ENCODE measurements around the gene KLLN. TPM values are rescaled to one million over a fixed set of nuclear protein-coding genes. Genes with fewer than 3 reads are reported as not detected.

KLLN gene
- total RNA-seq, 1 experiment from 2014 or later = 1.4 TPM

DNA sequence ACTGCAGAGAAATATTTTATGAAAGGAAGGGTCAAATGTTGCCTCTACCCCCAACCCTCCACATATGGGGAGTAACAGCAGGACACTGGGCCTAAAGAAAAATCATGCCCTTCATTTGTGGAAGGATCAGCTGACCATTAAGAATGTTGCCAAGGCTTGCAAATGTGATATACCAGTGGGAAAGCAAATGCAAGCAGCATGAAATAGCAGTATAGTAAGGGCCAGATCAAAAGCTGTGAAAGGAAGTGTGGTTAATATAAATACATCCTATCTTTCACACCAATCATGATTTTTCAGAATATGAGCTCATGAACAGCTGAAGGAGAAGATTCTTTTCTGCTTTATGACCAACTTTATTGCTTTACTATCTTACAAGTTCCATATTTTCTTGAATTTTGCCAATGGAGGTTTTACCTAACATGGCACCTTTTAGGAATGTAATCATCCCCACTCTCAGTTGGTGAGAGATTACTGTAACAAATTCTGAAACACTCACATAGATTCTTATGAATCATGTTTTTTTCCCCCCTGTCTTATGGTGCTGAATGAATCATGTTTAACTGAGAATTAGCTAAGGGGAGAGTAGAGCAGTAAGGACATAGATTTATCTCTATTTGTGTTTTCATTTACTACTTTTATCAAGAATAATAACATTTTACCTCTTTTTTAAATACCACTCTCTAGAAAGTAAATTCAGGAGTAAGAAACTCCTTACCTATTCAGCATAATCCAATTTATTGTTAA is 33.2 kb downstream of the KLLN start:
- POLR2A ChIA-PET = no interaction called here
- RAD21 ChIA-PET (ENCODE audit: low non-redundant PET in 1 of 2, low total read pairs in 2 of 2, uncharacterized antibody in 2 of 2, unreplicated experiment in 2 of 2) = no interaction called here
- Histone ChIP-seq H3K27me3 (ENCODE audit: insufficient read depth, low read length) (no peaks in the 10 kb centered on the region), H3K9me2 (ENCODE audit: insufficient read depth) (no peaks in the 10 kb centered on the region), H3K4me1 (ENCODE audit: control insufficient read depth in 1 of 2, insufficient read depth in 2 of 2, low read length in 2 of 2) (peaks cover 0 to 3% of the 10 kb centered on the region in 2 experiments; a peak in 1 of 4 replicates), H3K9me3 (ENCODE audit: control insufficient read depth in 1 of 2, insufficient read depth in 1 of 2, low read depth in 1 of 2, low read length in 2 of 2) (no peaks in the 10 kb centered on the region), H3K9ac (ENCODE audit: low read length) (no peak overlapping the region), H4K20me1 (ENCODE audit: insufficient read depth) (no peaks in the 10 kb centered on the region), H3K27ac (ENCODE audit: low read depth, low read length) (no peak overlapping the region), H3K4me3 (replicated peaks in 1 of 2; ENCODE audit: low read depth in 1 of 2, low read length in 2 of 2) (no peak overlapping the region), H3K79me2 (ENCODE audit: insufficient read depth, low read length) (no peaks in the 10 kb centered on the region), H3K36me3 (ENCODE audit: control insufficient read depth in 1 of 2, insufficient read depth in 2 of 2, low read length in 2 of 2) (no peaks in the 10 kb centered on the region), H3K4me2 (ENCODE audit: low read length) (no peak overlapping the region), H2AFZ (ENCODE audit: low read depth, low read length, poor library complexity, severe bottlenecking) (no peak overlapping the region)
- BruUV-seq (replicated peaks) = no TSS peak
- TF ChIP-seq, protein P1, sequence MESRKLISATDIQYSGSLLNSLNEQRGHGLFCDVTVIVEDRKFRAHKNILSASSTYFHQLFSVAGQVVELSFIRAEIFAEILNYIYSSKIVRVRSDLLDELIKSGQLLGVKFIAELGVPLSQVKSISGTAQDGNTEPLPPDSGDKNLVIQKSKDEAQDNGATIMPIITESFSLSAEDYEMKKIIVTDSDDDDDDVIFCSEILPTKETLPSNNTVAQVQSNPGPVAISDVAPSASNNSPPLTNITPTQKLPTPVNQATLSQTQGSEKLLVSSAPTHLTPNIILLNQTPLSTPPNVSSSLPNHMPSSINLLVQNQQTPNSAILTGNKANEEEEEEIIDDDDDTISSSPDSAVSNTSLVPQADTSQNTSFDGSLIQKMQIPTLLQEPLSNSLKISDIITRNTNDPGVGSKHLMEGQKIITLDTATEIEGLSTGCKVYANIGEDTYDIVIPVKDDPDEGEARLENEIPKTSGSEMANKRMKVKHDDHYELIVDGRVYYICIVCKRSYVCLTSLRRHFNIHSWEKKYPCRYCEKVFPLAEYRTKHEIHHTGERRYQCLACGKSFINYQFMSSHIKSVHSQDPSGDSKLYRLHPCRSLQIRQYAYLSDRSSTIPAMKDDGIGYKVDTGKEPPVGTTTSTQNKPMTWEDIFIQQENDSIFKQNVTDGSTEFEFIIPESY (IDR thresholded peaks at IDR 0.05; ENCODE audit: extremely low read depth, insufficient replicate concordance, low read length) = no peak
- no peak for TF ChIP-seq SRF (IDR thresholded peaks at IDR 0.05; ENCODE audit: low read depth)
- no peak for TF ChIP-seq ZFX (IDR thresholded peaks at IDR 0.05)
- no peak for TF ChIP-seq SIN3A (IDR thresholded peaks at IDR 0.05; ENCODE audit: low read depth)
- no peak for TF ChIP-seq ZNF274 (IDR thresholded peaks at IDR 0.05; ENCODE audit: low read depth, low read length)
- no peak for TF ChIP-seq FOSL1 (IDR thresholded peaks at IDR 0.05; ENCODE audit: low read depth)
- no peak for TF ChIP-seq EZH2 (IDR thresholded peaks at IDR 0.05)
- no peak for TF ChIP-seq RAD21 (IDR thresholded peaks at IDR 0.05; ENCODE audit: low read depth)
- no peak for TF ChIP-seq SP1 (IDR thresholded peaks at IDR 0.05; ENCODE audit: low read depth)
- TF ChIP-seq, protein P2, sequence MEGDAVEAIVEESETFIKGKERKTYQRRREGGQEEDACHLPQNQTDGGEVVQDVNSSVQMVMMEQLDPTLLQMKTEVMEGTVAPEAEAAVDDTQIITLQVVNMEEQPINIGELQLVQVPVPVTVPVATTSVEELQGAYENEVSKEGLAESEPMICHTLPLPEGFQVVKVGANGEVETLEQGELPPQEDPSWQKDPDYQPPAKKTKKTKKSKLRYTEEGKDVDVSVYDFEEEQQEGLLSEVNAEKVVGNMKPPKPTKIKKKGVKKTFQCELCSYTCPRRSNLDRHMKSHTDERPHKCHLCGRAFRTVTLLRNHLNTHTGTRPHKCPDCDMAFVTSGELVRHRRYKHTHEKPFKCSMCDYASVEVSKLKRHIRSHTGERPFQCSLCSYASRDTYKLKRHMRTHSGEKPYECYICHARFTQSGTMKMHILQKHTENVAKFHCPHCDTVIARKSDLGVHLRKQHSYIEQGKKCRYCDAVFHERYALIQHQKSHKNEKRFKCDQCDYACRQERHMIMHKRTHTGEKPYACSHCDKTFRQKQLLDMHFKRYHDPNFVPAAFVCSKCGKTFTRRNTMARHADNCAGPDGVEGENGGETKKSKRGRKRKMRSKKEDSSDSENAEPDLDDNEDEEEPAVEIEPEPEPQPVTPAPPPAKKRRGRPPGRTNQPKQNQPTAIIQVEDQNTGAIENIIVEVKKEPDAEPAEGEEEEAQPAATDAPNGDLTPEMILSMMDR (IDR thresholded peaks at IDR 0.05 in 2 of 3, conservative IDR thresholded peaks at IDR 0.05 in 1 of 3; ENCODE audit: borderline replicate concordance in 1 of 3, insufficient read depth in 1 of 3, low read depth in 2 of 3, low read length in 2 of 3) = no peak
- TF ChIP-seq POLR2A (IDR thresholded peaks at IDR 0.05; ENCODE audit: borderline replicate concordance, extremely low read depth, insufficient read depth, insufficient read length) = no peak
- TF ChIP-seq CEBPB (IDR thresholded peaks at IDR 0.05; ENCODE audit: low read depth) = no peak
- TF ChIP-seq TCF7L2 (IDR thresholded peaks at IDR 0.05; ENCODE audit: borderline replicate concordance, extremely low read depth, insufficient read depth, insufficient read length) = no peak
- no peak for TF ChIP-seq EZH2phosphoT487 (IDR thresholded peaks at IDR 0.05; ENCODE audit: borderline replicate concordance)
- no peak for TF ChIP-seq CBX3 (IDR thresholded peaks at IDR 0.05; ENCODE audit: low read depth)
- TF ChIP-seq ELF1 (IDR thresholded peaks at IDR 0.05; ENCODE audit: borderline replicate concordance, low read depth) = no peak
- TF ChIP-seq, protein P3, sequence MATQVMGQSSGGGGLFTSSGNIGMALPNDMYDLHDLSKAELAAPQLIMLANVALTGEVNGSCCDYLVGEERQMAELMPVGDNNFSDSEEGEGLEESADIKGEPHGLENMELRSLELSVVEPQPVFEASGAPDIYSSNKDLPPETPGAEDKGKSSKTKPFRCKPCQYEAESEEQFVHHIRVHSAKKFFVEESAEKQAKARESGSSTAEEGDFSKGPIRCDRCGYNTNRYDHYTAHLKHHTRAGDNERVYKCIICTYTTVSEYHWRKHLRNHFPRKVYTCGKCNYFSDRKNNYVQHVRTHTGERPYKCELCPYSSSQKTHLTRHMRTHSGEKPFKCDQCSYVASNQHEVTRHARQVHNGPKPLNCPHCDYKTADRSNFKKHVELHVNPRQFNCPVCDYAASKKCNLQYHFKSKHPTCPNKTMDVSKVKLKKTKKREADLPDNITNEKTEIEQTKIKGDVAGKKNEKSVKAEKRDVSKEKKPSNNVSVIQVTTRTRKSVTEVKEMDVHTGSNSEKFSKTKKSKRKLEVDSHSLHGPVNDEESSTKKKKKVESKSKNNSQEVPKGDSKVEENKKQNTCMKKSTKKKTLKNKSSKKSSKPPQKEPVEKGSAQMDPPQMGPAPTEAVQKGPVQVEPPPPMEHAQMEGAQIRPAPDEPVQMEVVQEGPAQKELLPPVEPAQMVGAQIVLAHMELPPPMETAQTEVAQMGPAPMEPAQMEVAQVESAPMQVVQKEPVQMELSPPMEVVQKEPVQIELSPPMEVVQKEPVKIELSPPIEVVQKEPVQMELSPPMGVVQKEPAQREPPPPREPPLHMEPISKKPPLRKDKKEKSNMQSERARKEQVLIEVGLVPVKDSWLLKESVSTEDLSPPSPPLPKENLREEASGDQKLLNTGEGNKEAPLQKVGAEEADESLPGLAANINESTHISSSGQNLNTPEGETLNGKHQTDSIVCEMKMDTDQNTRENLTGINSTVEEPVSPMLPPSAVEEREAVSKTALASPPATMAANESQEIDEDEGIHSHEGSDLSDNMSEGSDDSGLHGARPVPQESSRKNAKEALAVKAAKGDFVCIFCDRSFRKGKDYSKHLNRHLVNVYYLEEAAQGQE (IDR thresholded peaks at IDR 0.05; ENCODE audit: low read depth) = no peak
- TF ChIP-seq, protein P4, sequence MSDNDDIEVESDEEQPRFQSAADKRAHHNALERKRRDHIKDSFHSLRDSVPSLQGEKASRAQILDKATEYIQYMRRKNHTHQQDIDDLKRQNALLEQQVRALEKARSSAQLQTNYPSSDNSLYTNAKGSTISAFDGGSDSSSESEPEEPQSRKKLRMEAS (IDR thresholded peaks at IDR 0.05) = no peak
- CTCF ChIA-PET = no interaction called here
- no peak for ATAC-seq
- intact Hi-C loops (cut with micrococcal nuclease) = no loop called here
- no peak for DNase-seq (ENCODE audit: low read depth, low spot score)

Measured in HCT116 (cell line).